ENCODE measurements around the gene CBX3. TPM values are rescaled to one million over a fixed set of nuclear protein-coding genes. Genes with fewer than 3 reads are reported as not detected.

The CBX3 gene
- polyA plus RNA-seq, 10 donors, result 155 to 211 (median 180) TPM

Other genes starting within 250 kb of the CBX3 start
- 1 to 10 TPM; 1.7 to 5.9 (median 4.2) TPM for gene NFE2L3, start 49.5 kb upstream of the CBX3 start, polyA plus RNA-seq (ENCODE audit: insufficient read length in 10 of 10)
- gene HNRNPA2B1, start 999 bp upstream of the CBX3 start, polyA plus RNA-seq (ENCODE audit: insufficient read length in 10 of 10), result 100 to 1,000 TPM; 649 to 890 (median 776) TPM
- gene SNX10, start 90.1 kb downstream of the CBX3 start, polyA plus RNA-seq (ENCODE audit: insufficient read length in 10 of 10), result 1 to 10 TPM; 1.8 to 3.0 (median 2.2) TPM